ENCODE measurements around the gene CLASP2. TPM values are rescaled to one million over a fixed set of nuclear protein-coding genes. Genes with fewer than 3 reads are reported as not detected.

The CLASP2 gene
- total RNA-seq, 1 donor from 2014 or later: 70.9 TPM

DNA sequence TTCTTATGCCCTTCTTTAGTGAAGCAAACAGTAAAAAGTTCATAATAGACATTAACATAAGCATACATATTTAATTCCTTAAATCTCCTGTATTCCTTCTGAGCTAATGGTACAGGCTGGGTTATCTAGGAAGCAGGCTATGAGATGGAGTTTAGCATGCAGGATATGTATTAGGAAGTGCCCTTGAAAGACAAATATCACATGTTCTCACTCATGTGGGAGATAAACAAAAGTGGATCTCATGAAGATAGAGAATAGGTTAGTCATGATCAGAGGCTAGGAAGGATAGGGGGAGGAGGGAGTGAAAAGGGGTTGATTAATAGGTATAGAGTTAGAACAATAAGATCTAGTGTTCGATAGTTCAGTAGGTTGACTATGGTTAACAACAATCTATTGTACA lies 105.4 kb downstream of the CLASP2 start:
- Mint-ChIP-seq H3K4me3 (ENCODE audit: low read depth) (no peak overlapping the region), H3K27me3 (ENCODE audit: low read depth) (no peaks in the 10 kb centered on the region), H3K27ac (no peak overlapping the region), H3K4me1 (ENCODE audit: low read depth) (peaks cover 3% of the 10 kb centered on the region), H3K36me3 (ENCODE audit: low read depth) (peaks cover 20% of the 10 kb centered on the region), H3K9me3 (no peaks in the 10 kb centered on the region)
- intact Hi-C loops (cut with micrococcal nuclease): no loop called here
- no peak for DNase-seq (ENCODE audit: low spot score)

DNA sequence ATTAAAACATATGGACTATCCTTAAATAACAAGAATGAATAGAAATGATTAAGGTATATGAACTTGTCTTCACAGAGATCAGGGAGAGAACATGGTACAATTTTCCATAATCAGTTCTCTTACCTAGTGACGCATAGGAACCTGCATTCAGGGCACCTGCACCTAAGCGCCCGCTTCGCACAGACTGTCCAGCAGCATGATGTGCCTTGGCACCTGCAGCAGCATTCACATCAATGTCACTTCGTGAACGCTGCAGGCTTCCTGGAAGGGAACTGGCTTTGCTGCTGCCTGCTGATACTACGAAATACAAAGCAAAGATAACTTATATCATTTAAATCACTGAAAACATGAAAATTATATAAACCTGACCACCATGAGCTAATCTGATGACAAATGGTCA lies 115.2 kb downstream of the CLASP2 start:
- Mint-ChIP-seq H3K27me3 (ENCODE audit: low read depth) (no peaks in the 10 kb centered on the region), H3K9me3 (no peaks in the 10 kb centered on the region), H3K27ac (no peak overlapping the region), H3K36me3 (ENCODE audit: low read depth) (peaks cover 44% of the 10 kb centered on the region), H3K4me3 (ENCODE audit: low read depth) (no peak overlapping the region), H3K4me1 (ENCODE audit: low read depth) (no peaks in the 10 kb centered on the region)
- DNase-seq (ENCODE audit: low spot score): no peak
- intact Hi-C loops (cut with micrococcal nuclease): no loop called here

DNA sequence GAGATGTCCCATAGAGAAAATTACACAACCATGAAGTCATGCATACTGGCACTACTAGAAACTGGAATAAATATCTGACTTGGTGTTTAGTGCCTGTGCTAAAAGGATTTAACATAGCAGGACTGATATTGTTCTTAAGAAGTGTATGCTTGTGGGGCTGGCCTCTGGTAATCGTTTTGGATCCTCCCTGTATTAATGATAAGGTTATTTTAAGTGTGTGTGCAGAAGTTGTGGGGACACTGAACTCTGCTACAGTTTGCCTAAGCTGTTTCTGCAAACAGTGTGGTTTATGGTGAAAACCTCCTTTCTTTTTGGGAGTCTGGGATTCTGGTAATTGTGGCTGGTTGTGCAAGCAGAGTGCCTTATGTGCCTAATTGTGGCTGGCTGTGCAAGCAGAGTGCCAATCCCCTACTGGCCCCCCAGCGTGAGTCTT lies 120.8 kb downstream of the CLASP2 start:
- H3K27ac Mint-ChIP-seq: no peak overlapping the region
- no peaks in the 10 kb centered on the region for H3K4me1 Mint-ChIP-seq (ENCODE audit: low read depth)
- peaks cover 13% of the 10 kb centered on the region for H3K36me3 Mint-ChIP-seq (ENCODE audit: low read depth)
- no peaks in the 10 kb centered on the region for H3K9me3 Mint-ChIP-seq
- DNase-seq (ENCODE audit: low spot score): no peak
- intact Hi-C loops (cut with micrococcal nuclease): no loop called here
- no peak overlapping the region for H3K4me3 Mint-ChIP-seq (ENCODE audit: low read depth)
- H3K27me3 Mint-ChIP-seq (ENCODE audit: low read depth): no peaks in the 10 kb centered on the region

DNA sequence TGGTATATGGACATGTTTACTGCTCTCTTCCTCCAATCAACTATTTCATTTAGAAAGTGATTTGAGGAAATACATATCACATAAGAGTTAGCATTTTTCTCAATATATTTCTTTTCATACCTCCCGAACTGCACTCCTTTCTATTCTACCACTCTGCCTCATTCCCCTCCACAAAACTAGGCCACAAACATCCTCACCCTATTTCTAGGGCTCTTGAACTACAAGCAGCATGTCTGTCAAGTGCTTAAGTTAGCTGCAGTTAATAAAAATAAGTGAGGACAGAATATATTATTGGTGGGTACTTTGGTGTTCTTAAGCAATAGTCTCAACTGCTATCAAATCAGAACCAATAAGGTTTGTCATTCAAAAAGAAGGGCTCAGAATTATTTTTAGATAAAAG lies 125.1 kb downstream of the CLASP2 start:
- intact Hi-C loops (cut with micrococcal nuclease): no loop called here
- Mint-ChIP-seq H3K4me1 (ENCODE audit: low read depth) (no peaks in the 10 kb centered on the region), H3K4me3 (ENCODE audit: low read depth) (no peak overlapping the region), H3K36me3 (ENCODE audit: low read depth) (peaks cover 13% of the 10 kb centered on the region), H3K27me3 (ENCODE audit: low read depth) (no peaks in the 10 kb centered on the region), H3K9me3 (no peaks in the 10 kb centered on the region), H3K27ac (no peak overlapping the region)
- DNase-seq (ENCODE audit: low spot score): no peak

DNA sequence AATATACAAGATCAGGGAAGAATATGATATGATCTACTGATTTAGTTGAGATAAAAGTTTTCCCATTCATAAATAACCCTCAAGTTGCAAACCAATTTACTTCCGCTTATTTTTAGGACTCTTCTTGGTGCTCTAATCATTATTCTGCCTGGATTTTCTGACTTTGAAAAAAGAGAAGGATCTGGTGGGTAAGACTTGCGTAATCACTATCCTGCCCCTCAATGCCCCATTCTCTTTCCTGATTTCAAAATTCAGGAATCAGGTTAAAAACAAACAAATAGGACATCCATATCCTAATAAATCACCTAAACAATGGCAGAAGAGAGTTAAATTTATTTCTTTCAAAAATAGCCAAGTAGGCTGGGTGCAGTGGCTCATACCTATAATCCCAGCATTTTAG lies 127.5 kb downstream of the CLASP2 start:
- no peaks in the 10 kb centered on the region for H3K4me1 Mint-ChIP-seq (ENCODE audit: low read depth)
- H3K4me3 Mint-ChIP-seq (ENCODE audit: low read depth): no peak overlapping the region
- no peak overlapping the region for H3K27ac Mint-ChIP-seq
- H3K36me3 Mint-ChIP-seq (ENCODE audit: low read depth): peaks cover 13% of the 10 kb centered on the region
- no peaks in the 10 kb centered on the region for H3K9me3 Mint-ChIP-seq
- H3K27me3 Mint-ChIP-seq (ENCODE audit: low read depth): no peaks in the 10 kb centered on the region
- intact Hi-C loops (cut with micrococcal nuclease): no loop called here
- no peak for DNase-seq (ENCODE audit: low spot score)

DNA sequence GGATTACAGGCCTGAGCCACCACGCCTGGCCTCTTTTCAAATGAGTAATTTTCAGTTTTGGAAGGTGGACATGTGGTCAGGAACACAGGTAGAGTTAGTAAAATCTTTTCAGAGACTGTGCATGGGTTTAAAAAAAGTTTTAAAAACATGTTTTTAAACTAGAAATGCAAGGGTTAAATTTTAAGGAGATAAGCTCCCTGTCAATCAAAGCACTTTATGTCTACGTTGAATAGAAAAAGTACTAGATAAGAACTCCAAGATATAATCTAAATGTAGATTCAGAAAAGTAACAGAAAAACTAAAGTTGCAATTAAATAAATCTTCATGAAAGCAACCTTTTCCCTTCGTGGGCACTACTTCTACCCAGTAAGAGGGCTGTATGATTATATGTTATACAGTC lies 131.7 kb downstream of the CLASP2 start:
- H3K36me3 Mint-ChIP-seq (ENCODE audit: low read depth): peaks cover 16% of the 10 kb centered on the region
- no peak overlapping the region for H3K27ac Mint-ChIP-seq
- DNase-seq (ENCODE audit: low spot score): no peak
- no peaks in the 10 kb centered on the region for H3K27me3 Mint-ChIP-seq (ENCODE audit: low read depth)
- intact Hi-C loops (cut with micrococcal nuclease): no loop called here
- no peaks in the 10 kb centered on the region for H3K4me1 Mint-ChIP-seq (ENCODE audit: low read depth)
- H3K4me3 Mint-ChIP-seq (ENCODE audit: low read depth): no peak overlapping the region
- no peaks in the 10 kb centered on the region for H3K9me3 Mint-ChIP-seq

DNA sequence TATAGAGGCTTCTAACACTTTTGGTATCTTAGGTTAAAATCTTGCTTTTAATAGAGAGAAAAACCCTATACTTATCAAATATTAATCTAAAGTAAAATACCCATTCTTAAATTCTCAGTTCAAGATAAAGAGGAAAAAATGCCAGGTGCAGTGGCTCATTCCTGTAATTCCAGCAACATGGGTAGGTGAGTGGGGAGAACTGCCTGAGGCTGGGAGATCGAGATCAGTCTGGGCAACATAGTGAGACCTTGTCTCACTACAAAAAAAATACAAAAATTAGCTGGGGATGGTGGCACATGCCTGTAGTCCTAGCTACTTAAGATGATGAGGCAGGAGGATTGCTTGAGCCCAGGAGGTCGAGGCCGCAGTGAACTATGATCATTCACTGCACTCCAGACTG lies 135.8 kb downstream of the CLASP2 start:
- Mint-ChIP-seq H3K4me1 (ENCODE audit: low read depth) (no peaks in the 10 kb centered on the region), H3K36me3 (ENCODE audit: low read depth) (peaks cover 2% of the 10 kb centered on the region), H3K27ac (no peak overlapping the region), H3K9me3 (no peaks in the 10 kb centered on the region), H3K27me3 (ENCODE audit: low read depth) (no peaks in the 10 kb centered on the region), H3K4me3 (ENCODE audit: low read depth) (no peak overlapping the region)
- intact Hi-C loops (cut with micrococcal nuclease): no loop called here
- no peak for DNase-seq (ENCODE audit: low spot score)

DNA sequence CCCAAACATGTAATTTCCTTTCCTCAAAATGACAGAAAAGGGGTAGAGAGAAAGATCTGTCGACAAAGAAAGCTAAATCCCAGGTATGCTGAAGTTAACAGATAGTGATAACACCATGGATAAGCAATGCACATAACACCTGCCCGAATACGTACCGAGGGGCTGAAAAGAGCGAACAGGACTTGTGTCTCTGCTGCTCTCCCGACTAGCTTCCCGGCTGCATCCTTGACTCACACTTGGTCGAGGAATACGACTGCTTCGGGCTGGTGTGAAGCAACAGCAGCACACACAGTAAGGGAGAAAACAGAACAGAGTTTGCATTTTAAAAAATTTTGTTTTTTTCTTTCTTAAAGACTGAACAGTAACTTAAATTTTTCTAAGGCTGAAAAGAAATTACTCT lies 136.4 kb downstream of the CLASP2 start:
- Mint-ChIP-seq H3K9me3 (no peaks in the 10 kb centered on the region), H3K4me3 (ENCODE audit: low read depth) (no peak overlapping the region), H3K27ac (no peak overlapping the region), H3K4me1 (ENCODE audit: low read depth) (no peaks in the 10 kb centered on the region), H3K36me3 (ENCODE audit: low read depth) (peaks cover 2% of the 10 kb centered on the region), H3K27me3 (ENCODE audit: low read depth) (no peaks in the 10 kb centered on the region)
- intact Hi-C loops (cut with micrococcal nuclease): no loop called here
- no peak for DNase-seq (ENCODE audit: low spot score)

DNA sequence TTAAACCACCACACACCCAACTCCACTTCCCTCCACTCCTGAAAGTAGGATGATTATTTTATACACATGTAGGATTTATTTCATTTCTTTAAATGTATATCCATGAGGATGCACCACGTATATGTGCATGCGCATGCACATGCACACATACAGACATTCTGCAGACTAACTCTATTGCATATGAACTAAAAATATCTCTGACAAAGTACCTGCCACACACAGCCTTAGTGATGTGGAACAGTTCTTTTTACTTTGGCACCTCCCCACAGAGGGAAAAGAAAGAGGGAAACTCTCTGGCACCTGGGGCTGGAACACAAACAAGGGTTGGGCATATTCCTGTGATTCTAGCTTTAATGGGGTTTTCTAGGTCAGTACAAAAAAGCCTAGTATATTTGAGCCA lies 138.2 kb downstream of the CLASP2 start:
- no peak overlapping the region for H3K27ac Mint-ChIP-seq
- no peak overlapping the region for H3K4me3 Mint-ChIP-seq (ENCODE audit: low read depth)
- no peak for DNase-seq (ENCODE audit: low spot score)
- H3K9me3 Mint-ChIP-seq: no peaks in the 10 kb centered on the region
- H3K4me1 Mint-ChIP-seq (ENCODE audit: low read depth): no peaks in the 10 kb centered on the region
- no peaks in the 10 kb centered on the region for H3K27me3 Mint-ChIP-seq (ENCODE audit: low read depth)
- H3K36me3 Mint-ChIP-seq (ENCODE audit: low read depth): peaks cover 3% of the 10 kb centered on the region
- intact Hi-C loops (cut with micrococcal nuclease): no loop called here

DNA sequence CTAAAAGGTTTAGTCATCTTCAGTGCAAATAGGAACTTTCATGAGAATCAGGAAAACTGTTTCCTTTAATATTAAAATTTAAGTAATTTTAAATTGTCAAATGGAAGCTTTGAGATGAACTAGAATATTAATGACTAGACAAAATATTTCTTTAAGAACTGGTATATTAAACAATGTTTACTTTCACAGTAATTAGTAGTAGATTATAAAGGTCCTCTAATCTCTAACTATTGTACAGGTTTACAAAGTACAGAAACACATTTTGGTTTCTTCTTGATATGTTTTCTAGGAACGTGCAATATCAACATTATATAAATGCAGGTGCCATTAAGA lies 138.9 kb downstream of the CLASP2 start:
- no peak overlapping the region for H3K4me3 Mint-ChIP-seq (ENCODE audit: low read depth)
- H3K4me1 Mint-ChIP-seq (ENCODE audit: low read depth): no peaks in the 10 kb centered on the region
- no peaks in the 10 kb centered on the region for H3K9me3 Mint-ChIP-seq
- intact Hi-C loops (cut with micrococcal nuclease): no loop called here
- no peaks in the 10 kb centered on the region for H3K27me3 Mint-ChIP-seq (ENCODE audit: low read depth)
- no peak overlapping the region for H3K27ac Mint-ChIP-seq
- peaks cover 6% of the 10 kb centered on the region for H3K36me3 Mint-ChIP-seq (ENCODE audit: low read depth)
- no peak for DNase-seq (ENCODE audit: low spot score)

DNA sequence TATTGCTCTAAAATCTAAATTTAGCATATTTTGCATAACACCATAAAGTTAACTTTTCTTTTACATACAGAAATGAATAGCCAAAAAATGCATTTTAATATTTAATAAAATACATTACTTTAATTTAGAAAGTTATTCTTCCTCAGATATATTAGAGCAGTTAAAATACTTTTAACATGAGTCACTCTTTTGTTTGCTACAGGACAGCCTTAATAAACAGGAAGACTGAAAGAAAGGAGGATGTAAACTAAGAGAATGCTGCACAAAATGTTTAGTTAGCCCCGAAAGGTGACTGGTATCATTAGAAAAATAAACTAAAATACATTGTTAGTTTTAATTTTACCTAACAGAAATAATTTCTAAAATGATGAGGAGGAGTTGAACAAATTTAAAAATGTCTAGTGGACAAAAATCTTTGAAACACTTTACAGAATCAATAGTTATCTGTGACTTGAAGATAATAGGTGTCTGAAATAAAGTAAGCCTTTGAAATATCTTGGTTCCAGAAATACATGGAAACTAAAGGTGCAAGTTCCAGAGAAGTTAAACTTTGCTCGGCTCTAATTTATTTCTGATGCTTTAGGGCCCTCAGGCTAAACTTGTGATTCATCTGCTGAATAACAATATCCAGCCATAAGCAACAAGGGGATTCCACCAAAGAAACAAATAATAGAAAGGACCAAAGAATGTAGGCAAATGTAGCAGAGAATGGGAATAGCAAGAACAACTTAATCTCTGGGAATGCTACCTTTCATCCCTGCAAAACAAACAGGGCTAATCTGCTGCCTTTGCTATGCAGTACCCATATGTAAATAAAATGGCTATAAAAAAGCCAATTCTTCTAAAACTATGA lies 139.5 kb downstream of the CLASP2 start:
- Mint-ChIP-seq H3K4me1 (ENCODE audit: low read depth) (no peaks in the 10 kb centered on the region), H3K27ac (no peak overlapping the region), H3K4me3 (ENCODE audit: low read depth) (no peak overlapping the region), H3K27me3 (ENCODE audit: low read depth) (no peaks in the 10 kb centered on the region), H3K36me3 (ENCODE audit: low read depth) (peaks cover 7% of the 10 kb centered on the region), H3K9me3 (no peaks in the 10 kb centered on the region)
- no peak for DNase-seq (ENCODE audit: low spot score)
- intact Hi-C loops (cut with micrococcal nuclease): no loop called here

DNA sequence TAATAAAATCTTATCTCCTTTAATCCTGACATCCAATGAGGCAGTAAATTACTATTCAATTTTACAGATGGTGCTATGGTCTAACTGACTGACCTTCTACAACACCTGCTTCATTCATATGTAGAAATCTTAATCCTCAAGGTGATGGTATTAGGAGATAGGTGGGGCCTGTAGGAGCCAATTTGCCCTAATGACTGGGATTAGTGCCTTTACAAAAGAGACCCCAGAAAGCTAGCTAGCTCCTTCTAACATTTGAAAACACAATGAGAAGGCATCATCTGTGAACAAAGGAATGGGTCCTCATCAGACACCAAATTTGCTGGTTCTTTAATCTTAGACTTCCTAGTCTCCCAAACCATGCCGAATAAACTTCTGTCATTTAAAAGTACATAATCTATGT lies 140.5 kb downstream of the CLASP2 start:
- DNase-seq (ENCODE audit: low spot score): no peak
- intact Hi-C loops (cut with micrococcal nuclease): no loop called here
- no peaks in the 10 kb centered on the region for H3K27me3 Mint-ChIP-seq (ENCODE audit: low read depth)
- no peaks in the 10 kb centered on the region for H3K9me3 Mint-ChIP-seq
- H3K27ac Mint-ChIP-seq: no peak overlapping the region
- H3K4me1 Mint-ChIP-seq (ENCODE audit: low read depth): no peaks in the 10 kb centered on the region
- no peak overlapping the region for H3K4me3 Mint-ChIP-seq (ENCODE audit: low read depth)
- H3K36me3 Mint-ChIP-seq (ENCODE audit: low read depth): peaks cover 12% of the 10 kb centered on the region

DNA sequence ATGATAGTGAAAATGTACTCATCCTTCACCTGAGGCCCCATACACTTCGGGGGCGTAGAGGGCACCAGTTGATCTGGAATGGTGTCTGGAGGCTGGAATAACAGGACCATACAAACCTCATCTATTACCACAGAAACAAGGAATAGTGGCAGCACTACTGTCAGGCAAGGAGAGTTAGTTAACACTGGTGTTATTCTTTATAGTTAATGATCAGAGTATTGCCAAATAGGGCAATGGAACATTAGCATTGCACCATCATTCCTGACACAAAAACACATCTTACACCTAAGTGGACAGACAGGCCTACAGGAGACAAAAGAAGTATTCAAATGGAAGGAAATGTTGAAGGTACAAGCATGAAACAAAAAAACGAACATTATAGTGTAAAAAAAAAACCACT lies 140.9 kb downstream of the CLASP2 start:
- Mint-ChIP-seq H3K4me1 (ENCODE audit: low read depth) (no peaks in the 10 kb centered on the region), H3K4me3 (ENCODE audit: low read depth) (no peak overlapping the region), H3K36me3 (ENCODE audit: low read depth) (peaks cover 12% of the 10 kb centered on the region), H3K27ac (no peak overlapping the region), H3K9me3 (no peaks in the 10 kb centered on the region), H3K27me3 (ENCODE audit: low read depth) (no peaks in the 10 kb centered on the region)
- intact Hi-C loops (cut with micrococcal nuclease): no loop called here
- no peak for DNase-seq (ENCODE audit: low spot score)

DNA sequence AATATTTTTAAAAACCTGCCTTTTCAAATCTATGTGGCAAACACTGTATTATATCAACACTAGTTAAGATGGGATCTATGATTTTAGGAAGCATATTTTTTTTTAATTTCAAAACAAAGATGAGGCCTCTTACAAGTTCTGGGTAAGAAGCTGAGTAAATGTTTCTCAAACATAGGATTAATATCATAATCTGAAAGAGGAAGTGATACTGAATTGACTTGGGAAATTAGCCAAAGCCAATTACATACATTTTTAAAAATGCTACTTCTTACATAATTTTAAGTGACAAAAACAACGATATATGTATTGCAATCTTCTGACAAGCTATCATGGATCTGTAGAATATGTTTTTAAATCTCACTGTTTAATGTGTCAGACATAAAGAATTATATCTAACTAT lies 142.7 kb downstream of the CLASP2 start:
- DNase-seq (ENCODE audit: low spot score): no peak
- H3K9me3 Mint-ChIP-seq: no peaks in the 10 kb centered on the region
- no peaks in the 10 kb centered on the region for H3K4me1 Mint-ChIP-seq (ENCODE audit: low read depth)
- H3K36me3 Mint-ChIP-seq (ENCODE audit: low read depth): peaks cover 20% of the 10 kb centered on the region
- no peak overlapping the region for H3K4me3 Mint-ChIP-seq (ENCODE audit: low read depth)
- intact Hi-C loops (cut with micrococcal nuclease): no loop called here
- H3K27ac Mint-ChIP-seq: no peak overlapping the region
- H3K27me3 Mint-ChIP-seq (ENCODE audit: low read depth): no peaks in the 10 kb centered on the region
